ENCODE results near the gene PPARA. TPM values are rescaled to one million over a fixed set of nuclear protein-coding genes. Genes with fewer than 3 reads are reported as not detected.

PPARA gene
- total RNA-seq, 2 experiments from 2014 or later = 3.3 to 10.5 TPM

GRCh38 chr22:46125816-46126765 is 24.2 kb upstream of the PPARA start:
- Histone ChIP-seq H3K27ac (ENCODE audit: low read depth, low read length, poor library complexity, severe bottlenecking) (no peak overlapping the region), H4K20me1 (ENCODE audit: insufficient read depth, low read length) (no peaks in the 10 kb centered on the region), H3K9me2 (ENCODE audit: insufficient read depth, low read length) (no peaks in the 10 kb centered on the region), H3K4me2 (ENCODE audit: low read length) (no peak overlapping the region), H3K79me2 (ENCODE audit: insufficient read depth, low read depth, low read length) (no peaks in the 10 kb centered on the region), H3K4me1 (ENCODE audit: insufficient read depth, low read length, poor library complexity, severe bottlenecking) (peaks cover 18% of the 10 kb centered on the region), H3K4me3 (ENCODE audit: low read depth, low read length, poor library complexity, severe bottlenecking) (no peak overlapping the region), H3K36me3 (ENCODE audit: insufficient read depth, low read length) (no peaks in the 10 kb centered on the region), H3K9me3 (ENCODE audit: low read length) (no peaks in the 10 kb centered on the region), H2AFZ (ENCODE audit: low read length) (no peak overlapping the region)
- DNase-seq (ENCODE audit: low spot score) = no peak
- ChIA-PET CTCF (ENCODE audit: unreplicated experiment) (interaction anchor here (0.6 kb wide), 1 partner anchor 165 kb away, joined by 3 read pairs; no protein-coding TSS in a partner anchor), POLR2A (no interaction called here)
- BruUV-seq (replicated peaks) = no TSS peak
- no peak for TF ChIP-seq CTCF (conservative IDR thresholded peaks at IDR 0.05; ENCODE audit: low read length)
- intact Hi-C loops (cut with micrococcal nuclease; ENCODE audit: unreplicated experiment) = no loop called here

GRCh38 chr22:46126853-46127385 is 23.4 kb upstream of the PPARA start:
- Histone ChIP-seq H2AFZ (ENCODE audit: low read length) (no peak overlapping the region), H3K4me3 (ENCODE audit: low read depth, low read length, poor library complexity, severe bottlenecking) (no peak overlapping the region), H3K27ac (ENCODE audit: low read depth, low read length, poor library complexity, severe bottlenecking) (no peak overlapping the region), H4K20me1 (ENCODE audit: insufficient read depth, low read length) (no peaks in the 10 kb centered on the region), H3K4me1 (ENCODE audit: insufficient read depth, low read length, poor library complexity, severe bottlenecking) (peaks cover 18% of the 10 kb centered on the region), H3K79me2 (ENCODE audit: insufficient read depth, low read depth, low read length) (no peaks in the 10 kb centered on the region), H3K9me3 (ENCODE audit: low read length) (no peaks in the 10 kb centered on the region), H3K36me3 (ENCODE audit: insufficient read depth, low read length) (no peaks in the 10 kb centered on the region), H3K9me2 (ENCODE audit: insufficient read depth, low read length) (no peaks in the 10 kb centered on the region), H3K4me2 (ENCODE audit: low read length) (no peak overlapping the region)
- POLR2A ChIA-PET = no interaction called here
- TF ChIP-seq EZH2phosphoT487 (IDR thresholded peaks at IDR 0.05; ENCODE audit: borderline replicate concordance, low read depth, low read length) (no peak), CTCF (conservative IDR thresholded peaks at IDR 0.05; ENCODE audit: low read length) (no peak)
- CTCF ChIA-PET (ENCODE audit: unreplicated experiment) = no interaction called here
- DNase-seq (ENCODE audit: low spot score) = no peak
- BruUV-seq (replicated peaks) = no TSS peak
- intact Hi-C loops (cut with micrococcal nuclease; ENCODE audit: unreplicated experiment) = no loop called here

- no peak for TF ChIP-seq CTCF (conservative IDR thresholded peaks at IDR 0.05; ENCODE audit: low read length)
- CTCF ChIA-PET (ENCODE audit: unreplicated experiment) = no interaction called here
- H4K20me1 ChIP-seq (ENCODE audit: insufficient read depth, low read length) = no peaks in the 10 kb centered on the region
These were observed 22.8 kb upstream of the PPARA start for GRCh38 chr22:46127556-46127955.

More at GRCh38 chr22:46127556-46127955, 22.8 kb upstream of the PPARA start:
- Histone ChIP-seq H2AFZ (ENCODE audit: low read length) (no peak overlapping the region), H3K9me2 (ENCODE audit: insufficient read depth, low read length) (no peaks in the 10 kb centered on the region), H3K4me1 (ENCODE audit: insufficient read depth, low read length, poor library complexity, severe bottlenecking) (peaks cover 18% of the 10 kb centered on the region), H3K79me2 (ENCODE audit: insufficient read depth, low read depth, low read length) (no peaks in the 10 kb centered on the region), H3K4me2 (ENCODE audit: low read length) (no peak overlapping the region), H3K27ac (ENCODE audit: low read depth, low read length, poor library complexity, severe bottlenecking) (no peak overlapping the region), H3K4me3 (ENCODE audit: low read depth, low read length, poor library complexity, severe bottlenecking) (no peak overlapping the region), H3K9me3 (ENCODE audit: low read length) (no peaks in the 10 kb centered on the region), H3K36me3 (ENCODE audit: insufficient read depth, low read length) (no peaks in the 10 kb centered on the region)
- no TSS peak for BruUV-seq (replicated peaks)
- intact Hi-C loops (cut with micrococcal nuclease; ENCODE audit: unreplicated experiment) = no loop called here
- DNase-seq (ENCODE audit: low spot score) = no peak
- POLR2A ChIA-PET = no interaction called here
